Aorta (tissue), 5 donors: Measurements from ENCODE around the gene PRKN. TPM values are rescaled to one million over a fixed set of nuclear protein-coding genes. Genes with fewer than 3 reads are reported as not detected.

Source experiments
- ATAC-seq: fragments of 200-7000 bp; cut with Tn5 transposase; one replicate; pipeline ENCODE4 v1.9.1; 2022; ENCODE audit warnings: moderate library complexity; ENCODE audit not compliant: low FRiP score
- DNase-seq, 2 donors: peaks; one replicate each; pipeline ENCODE4 v3.0.0-alpha.2; 2020
- H3K27ac ChIP-seq, 2 donors: one replicate each; pipeline ENCODE4 v1.5.1; 2013; ENCODE audit warnings: low read length in 2 of 2, mild to moderate bottlenecking in 2 of 2, moderate library complexity in 2 of 2, control low read depth in 1 of 2, inconsistent platforms in 1 of 2, low read depth in 1 of 2
- H3K27me3 ChIP-seq, 2 donors: one replicate each; pipeline ENCODE4 v1.6.1; 2013; ENCODE audit warnings: control low read depth in 1 of 2, low read length in 1 of 2, mild to moderate bottlenecking in 1 of 2, moderate library complexity in 1 of 2; ENCODE audit not compliant: insufficient read depth in 2 of 2, control insufficient read depth in 1 of 2
- H3K36me3 ChIP-seq, 2 donors: one replicate each; pipeline ENCODE4 v1.6.1; 2013; ENCODE audit warnings: control low read depth in 1 of 2, low read length in 1 of 2, mild to moderate bottlenecking in 1 of 2; ENCODE audit not compliant: insufficient read depth in 2 of 2, control insufficient read depth in 1 of 2
- H3K4me1 ChIP-seq, 2 donors: one replicate each; pipeline ENCODE4 v1.6.1; 2013; ENCODE audit warnings: low read length in 2 of 2, control low read depth in 1 of 2, mild to moderate bottlenecking in 1 of 2, moderate library complexity in 1 of 2; ENCODE audit not compliant: insufficient read depth in 2 of 2, control insufficient read depth in 1 of 2
- H3K4me3 ChIP-seq, 2 donors: one replicate each; pipeline ENCODE4 v1.5.1; 2013; ENCODE audit warnings: low read length in 2 of 2, control low read depth in 1 of 2, mild to moderate bottlenecking in 1 of 2
- H3K9me3 ChIP-seq: one replicate; pipeline ENCODE4 v1.6.1; 2013; ENCODE audit warnings: mild to moderate bottlenecking, low read length; ENCODE audit not compliant: control insufficient read depth
- WGBS, 2 donors: extraction: QIAGEN DNeasy Blood & Tissue Kit; methylation state at CpG; one replicate each; pipeline ENCODE4 v1.1.7; 2013; 5-methylcytosine and 5-hydroxymethylcytosine counted together
- intact Hi-C, 2 donors: fragments of 100-400 bp; cut with DNase I; formaldehyde crosslinking; loops; one replicate each; pipeline versions ENCODE4 v1.14.2 to v1.15.0; 2022
- polyA plus RNA-seq, 2 donors: library from polyadenylated mRNA; stranded (reverse); fragments of 200-250 nt; gene quantifications; one replicate each; pipeline ENCODE4 v1.2.3, GENCODE V29; 2013
- total RNA-seq, 2 donors: library from RNA; stranded (reverse); fragmentation: NEBNext Ultra II Directional; extraction: Animal tissue kit (Norgen Biotek cat#: 25700); gene quantifications; one replicate each; pipeline ENCODE4 v1.2.1, GENCODE V29; 2021
- donor health status: healthy with polysubstance abuse.
- donor health status: Bipolar disorder and iron deficiency.
- donor health status: DM: no; HTN: no; CAD: no.
- donor health status: DM: no; HTN: no; CAD: no.
- donor health status: DM: yes; HTN: yes; CAD: no.

The PRKN gene
- total and polyA plus RNA-seq, 4 donors = 1.0 to 17.3 (median 5.7) TPM

DNA sequence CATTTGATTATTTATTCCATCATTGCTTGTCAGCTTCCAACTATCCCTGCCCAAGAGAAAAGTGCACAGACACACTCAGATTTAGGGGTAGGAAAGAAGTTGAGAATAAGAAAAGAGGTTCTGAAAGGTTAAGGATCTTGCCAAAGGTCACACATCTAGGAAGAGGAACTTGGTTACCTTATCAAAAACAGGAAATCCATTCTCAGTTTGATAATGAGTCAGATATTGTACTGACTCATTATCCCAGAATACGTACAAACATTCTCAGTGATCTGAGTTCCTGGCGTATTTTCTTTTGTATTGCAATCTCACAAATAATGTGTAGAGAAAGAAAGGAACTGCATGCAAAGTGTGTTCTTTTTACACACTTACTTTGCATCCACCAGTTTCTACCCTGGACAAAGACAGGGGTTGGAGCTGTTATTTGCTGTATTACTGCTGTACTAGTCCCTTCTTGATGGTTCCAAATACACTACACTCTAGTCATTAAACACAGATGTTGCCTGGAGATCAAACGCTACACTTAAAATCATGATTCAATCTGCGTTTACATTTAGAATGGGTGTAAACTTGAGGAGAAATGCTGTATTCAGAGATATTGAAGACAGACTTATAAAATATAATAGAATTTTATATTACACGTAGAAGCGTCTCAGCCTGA lies 545.7 kb downstream of the PRKN start:
- Histone ChIP-seq H3K36me3 (no peaks in the 10 kb centered on the region), H3K4me1 (no peaks in the 10 kb centered on the region), H3K27me3 (no peaks in the 10 kb centered on the region), H3K9me3 (no peaks in the 10 kb centered on the region), H3K4me3 (no peak overlapping the region), H3K27ac (no peak overlapping the region)
- 84 to 87% methylated on average over 6 of the region's 6 CpGs for WGBS, 2 donors
- no peak for DNase-seq
- intact Hi-C loops = no loop called here
- ATAC-seq = no peak

DNA sequence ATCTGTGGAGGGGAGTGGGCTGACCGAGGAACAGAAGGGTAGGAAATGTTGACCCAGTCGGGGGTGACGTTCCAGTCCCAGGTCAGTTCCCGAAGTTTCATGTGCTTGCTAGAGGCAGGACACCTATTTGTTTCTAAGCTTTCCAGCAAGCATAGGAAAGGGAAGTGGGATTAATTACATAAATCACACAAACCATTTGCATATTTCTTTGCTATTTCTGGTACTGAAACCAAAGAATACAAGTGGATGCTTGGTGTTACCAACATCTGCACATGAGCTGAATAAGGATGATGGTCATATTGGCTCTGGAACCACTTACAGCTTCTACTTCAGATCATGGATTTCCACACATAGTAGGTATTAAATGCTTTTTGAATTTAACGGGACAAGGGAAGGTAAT lies 546.5 kb downstream of the PRKN start:
- H3K36me3 ChIP-seq = no peaks in the 10 kb centered on the region
- no peaks in the 10 kb centered on the region for H3K9me3 ChIP-seq
- H3K4me3 ChIP-seq = no peak overlapping the region
- no peaks in the 10 kb centered on the region for H3K4me1 ChIP-seq
- no peak for ATAC-seq
- intact Hi-C loops = no loop called here
- WGBS, 2 donors = 91% methylated on average over 5 of the region's 5 CpGs
- no peak overlapping the region for H3K27ac ChIP-seq
- no peaks in the 10 kb centered on the region for H3K27me3 ChIP-seq
- DNase-seq = no peak

DNA sequence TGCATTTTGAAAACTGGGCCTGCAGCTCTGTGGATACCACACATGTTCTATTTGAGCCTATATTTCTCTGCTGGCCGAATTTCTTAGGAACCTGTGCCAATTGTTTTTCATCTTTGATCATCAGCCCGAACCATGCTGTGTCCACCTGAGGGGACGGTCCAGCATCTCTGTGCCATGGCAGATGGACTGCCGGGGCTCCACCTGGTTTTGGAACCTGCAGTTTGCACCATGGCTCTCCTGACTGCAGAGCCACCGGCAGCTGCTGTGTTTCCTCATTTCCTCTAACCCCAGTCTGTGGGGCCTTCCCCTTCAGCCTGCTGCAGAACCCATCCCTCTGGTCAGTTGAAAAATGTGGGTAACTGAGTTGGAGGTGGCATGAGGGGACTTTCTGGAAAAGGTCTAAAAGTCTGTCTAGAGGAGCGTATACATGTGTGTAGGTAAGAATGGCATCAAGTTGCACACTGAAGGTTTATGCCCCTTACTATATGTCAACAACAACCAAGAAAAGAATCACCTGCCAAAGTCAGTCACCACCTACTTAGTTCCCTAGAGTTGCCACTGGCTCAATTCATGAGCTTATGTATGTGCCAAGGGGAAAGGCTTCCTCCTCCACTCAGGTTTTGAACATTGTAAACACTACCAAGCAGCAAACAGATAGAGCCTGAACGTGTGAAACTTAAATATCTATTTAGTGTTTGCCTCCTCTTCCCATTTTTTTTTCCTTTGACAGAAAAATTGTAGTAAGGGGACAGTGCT lies 548.2 kb downstream of the PRKN start:
- 74 to 86% methylated on average over 7 of the region's 7 CpGs for WGBS, 2 donors
- no peak for ATAC-seq

DNA sequence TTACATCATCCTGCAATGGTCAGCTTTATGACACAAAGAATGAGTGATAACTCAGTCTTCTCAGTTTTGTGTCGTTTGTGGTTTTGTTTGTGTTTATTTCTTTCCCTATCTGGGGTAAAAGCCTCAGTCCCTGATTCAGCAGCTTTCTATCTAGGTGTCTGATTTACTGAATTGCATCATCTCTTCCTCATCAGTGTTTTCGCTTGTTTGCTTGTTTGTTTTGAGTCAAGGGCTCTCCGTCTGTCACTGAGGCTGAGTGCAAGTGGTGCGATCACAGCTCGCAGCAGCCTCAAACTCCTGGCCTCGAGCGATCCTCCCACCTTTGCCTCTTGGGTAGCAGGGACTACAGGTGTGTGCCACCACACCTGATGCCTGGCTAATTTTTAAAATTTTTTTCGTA lies 548.9 kb downstream of the PRKN start:
- Histone ChIP-seq H3K4me1 (no peaks in the 10 kb centered on the region), H3K27me3 (no peaks in the 10 kb centered on the region), H3K36me3 (no peaks in the 10 kb centered on the region), H3K27ac (no peak overlapping the region), H3K9me3 (no peaks in the 10 kb centered on the region), H3K4me3 (no peak overlapping the region)
- intact Hi-C loops = no loop called here
- DNase-seq (no peak), ATAC-seq (no peak)
- WGBS, 2 donors = 96% methylated on average over 8 of the region's 8 CpGs

More for the DNA sequence above, 548.2 kb downstream of the PRKN start:
- Histone ChIP-seq H3K27ac (no peak overlapping the region), H3K4me1 (no peaks in the 10 kb centered on the region), H3K4me3 (no peak overlapping the region), H3K36me3 (no peaks in the 10 kb centered on the region), H3K9me3 (no peaks in the 10 kb centered on the region), H3K27me3 (no peaks in the 10 kb centered on the region)
- no peak for DNase-seq
- intact Hi-C loops = no loop called here

DNA sequence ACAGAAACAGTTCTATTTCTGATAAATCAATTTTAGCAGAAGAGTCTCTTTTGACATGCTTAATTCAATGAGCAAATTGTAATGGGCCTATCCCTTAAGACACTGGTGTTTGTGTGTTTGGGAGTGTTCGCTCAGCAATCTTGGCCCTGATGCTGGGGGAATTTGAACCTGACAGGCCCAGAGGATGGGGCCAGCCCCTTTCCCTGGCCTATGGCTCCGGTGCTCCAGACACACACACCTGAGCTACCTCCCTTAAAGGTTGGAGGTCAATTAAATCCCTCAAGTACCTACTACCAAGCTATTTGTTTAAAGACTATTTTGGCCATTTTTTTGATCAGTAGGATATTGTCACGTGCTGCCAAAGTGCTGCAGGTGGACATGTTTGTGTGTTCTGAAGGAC lies 549.3 kb downstream of the PRKN start:
- H3K36me3 ChIP-seq = no peaks in the 10 kb centered on the region
- 91 to 93% methylated on average over 3 of the region's 3 CpGs for WGBS, 2 donors
- no peak for DNase-seq
- H3K4me3 ChIP-seq = no peak overlapping the region
- intact Hi-C loops = no loop called here
- H3K27ac ChIP-seq = no peak overlapping the region
- H3K27me3 ChIP-seq = no peaks in the 10 kb centered on the region
- no peaks in the 10 kb centered on the region for H3K9me3 ChIP-seq
- H3K4me1 ChIP-seq = no peaks in the 10 kb centered on the region
- ATAC-seq = no peak

DNA sequence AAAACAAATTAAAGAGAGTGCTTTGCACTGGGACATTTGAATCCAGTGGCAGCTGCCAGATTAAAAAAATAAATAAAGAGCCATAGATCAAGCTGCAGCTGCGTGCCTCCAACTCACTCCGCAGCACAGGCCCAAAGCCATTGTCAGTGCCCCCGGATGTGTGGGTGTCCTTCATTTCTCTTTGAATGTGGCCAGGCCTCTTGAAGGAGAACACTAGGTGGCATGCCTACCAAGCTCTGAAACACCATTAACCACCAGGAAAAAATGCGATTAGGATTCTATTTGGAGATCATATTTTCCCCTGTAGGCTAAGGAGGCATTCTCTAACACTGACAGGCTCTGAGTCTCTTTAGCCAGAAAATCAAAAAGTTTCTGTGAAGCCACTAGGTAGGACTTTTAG lies 549.8 kb downstream of the PRKN start:
- no peak for ATAC-seq

DNA sequence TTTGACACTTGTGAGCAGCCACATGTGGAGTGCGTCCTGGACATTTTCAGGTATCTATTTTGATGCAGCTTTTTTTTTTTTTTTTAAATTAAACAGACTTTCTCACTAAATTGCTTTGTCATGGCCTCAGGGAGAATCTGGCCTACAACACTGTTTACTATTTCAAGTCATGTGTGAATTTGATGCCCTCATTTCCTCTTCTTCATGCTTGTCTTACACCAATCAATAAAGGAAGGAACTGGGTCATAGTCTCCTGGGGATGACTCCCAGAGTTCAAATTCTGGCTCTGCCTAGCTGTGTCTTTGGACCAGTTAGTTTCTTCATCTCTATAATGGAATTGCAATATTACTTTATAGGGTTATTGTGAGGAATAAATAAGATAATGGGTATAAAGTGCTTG lies 554.1 kb downstream of the PRKN start:
- H3K9me3 ChIP-seq = no peaks in the 10 kb centered on the region
- no peak overlapping the region for H3K27ac ChIP-seq
- 92 to 97% methylated on average over 1 of the region's 1 CpG for WGBS, 2 donors
- H3K4me3 ChIP-seq = no peak overlapping the region
- no peaks in the 10 kb centered on the region for H3K36me3 ChIP-seq
- intact Hi-C loops = no loop called here
- H3K27me3 ChIP-seq = no peaks in the 10 kb centered on the region
- DNase-seq = no peak
- ATAC-seq = no peak
- no peaks in the 10 kb centered on the region for H3K4me1 ChIP-seq

More for the DNA sequence above, 549.8 kb downstream of the PRKN start:
- no peaks in the 10 kb centered on the region for H3K27me3 ChIP-seq
- intact Hi-C loops = no loop called here
- H3K4me3 ChIP-seq = no peak overlapping the region
- no peaks in the 10 kb centered on the region for H3K4me1 ChIP-seq
- H3K9me3 ChIP-seq = no peaks in the 10 kb centered on the region
- DNase-seq = no peak
- no peaks in the 10 kb centered on the region for H3K36me3 ChIP-seq
- H3K27ac ChIP-seq = no peak overlapping the region
- WGBS, 2 donors = 10 to 14% methylated on average over 4 of the region's 4 CpGs

DNA sequence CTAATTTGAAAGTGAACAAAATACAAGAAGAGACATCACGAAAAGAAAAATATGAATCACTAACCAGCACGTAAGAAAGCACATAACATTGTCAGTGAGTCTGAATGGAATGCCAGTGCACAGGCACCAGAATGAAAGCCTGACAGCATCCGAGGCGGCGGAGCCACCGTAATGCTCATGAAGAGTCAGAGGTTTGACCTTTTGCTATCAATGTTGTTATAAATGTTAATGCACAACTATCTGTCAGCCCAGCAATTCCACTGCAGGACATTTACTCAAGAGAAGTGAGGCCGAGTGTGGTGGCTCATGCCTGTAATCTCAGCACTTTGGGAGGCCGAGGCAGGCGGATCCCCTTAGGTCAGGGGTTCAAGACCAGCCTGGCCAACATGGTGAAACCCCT lies 562.1 kb downstream of the PRKN start:
- WGBS, 2 donors = 85 to 94% methylated on average over 9 of the region's 9 CpGs

More for the DNA sequence above, 562.1 kb downstream of the PRKN start:
- ATAC-seq (no peak), DNase-seq (no peak)
- Histone ChIP-seq H3K4me3 (no peak overlapping the region), H3K27me3 (no peaks in the 10 kb centered on the region), H3K4me1 (no peaks in the 10 kb centered on the region), H3K9me3 (no peaks in the 10 kb centered on the region), H3K36me3 (no peaks in the 10 kb centered on the region), H3K27ac (no peak overlapping the region)
- intact Hi-C loops = no loop called here
